Measurements from ENCODE around the gene FAM200A. TPM values are rescaled to one million over a fixed set of nuclear protein-coding genes. Genes with fewer than 3 reads are reported as not detected.

Gene FAM200A
- total and polyA plus RNA-seq, 2 of the 13 experiments (the other 11 are each of a cell fraction or from before 2014, with no cell fraction given): 4.7 to 6.3 TPM

DNA sequence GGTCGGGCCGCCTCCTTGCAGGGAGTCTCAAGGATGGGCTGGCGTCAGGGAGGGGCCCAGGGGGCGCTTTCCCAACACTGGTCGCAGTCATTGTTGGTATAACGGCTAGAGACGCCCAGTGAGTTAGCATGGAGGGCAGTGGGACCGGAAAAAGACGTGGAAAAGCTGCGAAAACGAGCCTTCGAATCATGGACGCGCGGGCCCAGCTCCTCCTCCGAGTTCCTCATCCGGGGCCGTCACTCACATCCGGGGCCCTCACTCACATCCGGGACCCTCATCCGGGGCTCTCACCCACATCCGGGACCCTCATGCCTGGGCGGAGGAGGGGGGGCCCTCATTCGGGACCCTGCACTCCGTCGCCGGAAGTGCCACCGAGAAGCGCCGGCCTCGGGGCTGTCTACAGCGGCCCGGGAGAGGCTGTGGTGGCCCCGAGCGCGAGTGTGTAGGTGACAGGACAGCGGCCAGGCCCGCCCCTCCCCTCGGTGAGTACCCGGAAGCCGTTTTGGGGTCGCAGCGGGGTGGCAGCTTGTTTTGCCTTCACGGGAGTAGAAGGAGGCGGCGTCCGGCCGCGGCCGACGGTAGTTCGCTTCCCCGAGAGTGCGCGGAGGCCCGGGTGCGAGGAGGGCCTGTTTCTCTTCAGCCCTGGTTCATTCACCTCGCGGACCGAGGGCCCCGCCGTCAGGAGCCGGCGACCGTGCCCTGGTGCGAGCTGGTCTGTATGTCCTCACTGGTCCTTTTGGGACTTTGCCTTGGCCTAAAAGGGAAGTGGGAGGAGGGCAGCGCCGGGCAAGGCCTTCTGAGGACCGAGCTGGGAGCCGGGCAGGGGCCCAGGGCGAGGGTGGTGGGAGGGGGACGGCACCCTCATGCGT lies 6.6 kb upstream of the FAM200A start, which contains the start of gene ZNF655 (continued):
- TF ChIP-seq, protein P1, sequence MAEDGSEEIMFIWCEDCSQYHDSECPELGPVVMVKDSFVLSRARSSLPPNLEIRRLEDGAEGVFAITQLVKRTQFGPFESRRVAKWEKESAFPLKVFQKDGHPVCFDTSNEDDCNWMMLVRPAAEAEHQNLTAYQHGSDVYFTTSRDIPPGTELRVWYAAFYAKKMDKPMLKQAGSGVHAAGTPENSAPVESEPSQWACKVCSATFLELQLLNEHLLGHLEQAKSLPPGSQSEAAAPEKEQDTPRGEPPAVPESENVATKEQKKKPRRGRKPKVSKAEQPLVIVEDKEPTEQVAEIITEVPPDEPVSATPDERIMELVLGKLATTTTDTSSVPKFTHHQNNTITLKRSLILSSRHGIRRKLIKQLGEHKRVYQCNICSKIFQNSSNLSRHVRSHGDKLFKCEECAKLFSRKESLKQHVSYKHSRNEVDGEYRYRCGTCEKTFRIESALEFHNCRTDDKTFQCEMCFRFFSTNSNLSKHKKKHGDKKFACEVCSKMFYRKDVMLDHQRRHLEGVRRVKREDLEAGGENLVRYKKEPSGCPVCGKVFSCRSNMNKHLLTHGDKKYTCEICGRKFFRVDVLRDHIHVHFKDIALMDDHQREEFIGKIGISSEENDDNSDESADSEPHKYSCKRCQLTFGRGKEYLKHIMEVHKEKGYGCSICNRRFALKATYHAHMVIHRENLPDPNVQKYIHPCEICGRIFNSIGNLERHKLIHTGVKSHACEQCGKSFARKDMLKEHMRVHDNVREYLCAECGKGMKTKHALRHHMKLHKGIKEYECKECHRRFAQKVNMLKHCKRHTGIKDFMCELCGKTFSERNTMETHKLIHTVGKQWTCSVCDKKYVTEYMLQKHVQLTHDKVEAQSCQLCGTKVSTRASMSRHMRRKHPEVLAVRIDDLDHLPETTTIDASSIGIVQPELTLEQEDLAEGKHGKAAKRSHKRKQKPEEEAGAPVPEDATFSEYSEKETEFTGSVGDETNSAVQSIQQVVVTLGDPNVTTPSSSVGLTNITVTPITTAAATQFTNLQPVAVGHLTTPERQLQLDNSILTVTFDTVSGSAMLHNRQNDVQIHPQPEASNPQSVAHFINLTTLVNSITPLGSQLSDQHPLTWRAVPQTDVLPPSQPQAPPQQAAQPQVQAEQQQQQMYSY (CRISPR knock-in tag; IDR thresholded peaks at IDR 0.05): no peak
- TF ChIP-seq SP5 (CRISPR knock-in tag; IDR thresholded peaks at IDR 0.05; ENCODE audit: borderline replicate concordance, low read depth) (no peak), KMT2B (CRISPR knock-in tag; IDR thresholded peaks at IDR 0.05) (peak; percentile 87), TRIM24 (CRISPR knock-in tag; IDR thresholded peaks at IDR 0.05) (no peak), HDAC2 (CRISPR knock-in tag; IDR thresholded peaks at IDR 0.05) (no peak; the same call in 1 of the 2 replicates), ZBTB1 (CRISPR knock-in tag; IDR thresholded peaks at IDR 0.05; ENCODE audit: borderline replicate concordance) (no peak), TCF12 (IDR thresholded peaks at IDR 0.05) (no peak), TCF12 (CRISPR knock-in tag; IDR thresholded peaks at IDR 0.05) (0 out of 2 replicates have a peak, but pooled peaks have one; percentile 16), NFRKB (IDR thresholded peaks at IDR 0.05) (no peak), MTF1 (CRISPR knock-in tag; IDR thresholded peaks at IDR 0.05) (no peak), SIX4 (CRISPR knock-in tag; IDR thresholded peaks at IDR 0.05) (no peak), ZNF570 (CRISPR knock-in tag; IDR thresholded peaks at IDR 0.05; ENCODE audit: borderline replicate concordance) (no peak), JARID2 (CRISPR knock-in tag; IDR thresholded peaks at IDR 0.05; ENCODE audit: insufficient replicate concordance) (no peak)
- TF ChIP-seq, protein P2, sequence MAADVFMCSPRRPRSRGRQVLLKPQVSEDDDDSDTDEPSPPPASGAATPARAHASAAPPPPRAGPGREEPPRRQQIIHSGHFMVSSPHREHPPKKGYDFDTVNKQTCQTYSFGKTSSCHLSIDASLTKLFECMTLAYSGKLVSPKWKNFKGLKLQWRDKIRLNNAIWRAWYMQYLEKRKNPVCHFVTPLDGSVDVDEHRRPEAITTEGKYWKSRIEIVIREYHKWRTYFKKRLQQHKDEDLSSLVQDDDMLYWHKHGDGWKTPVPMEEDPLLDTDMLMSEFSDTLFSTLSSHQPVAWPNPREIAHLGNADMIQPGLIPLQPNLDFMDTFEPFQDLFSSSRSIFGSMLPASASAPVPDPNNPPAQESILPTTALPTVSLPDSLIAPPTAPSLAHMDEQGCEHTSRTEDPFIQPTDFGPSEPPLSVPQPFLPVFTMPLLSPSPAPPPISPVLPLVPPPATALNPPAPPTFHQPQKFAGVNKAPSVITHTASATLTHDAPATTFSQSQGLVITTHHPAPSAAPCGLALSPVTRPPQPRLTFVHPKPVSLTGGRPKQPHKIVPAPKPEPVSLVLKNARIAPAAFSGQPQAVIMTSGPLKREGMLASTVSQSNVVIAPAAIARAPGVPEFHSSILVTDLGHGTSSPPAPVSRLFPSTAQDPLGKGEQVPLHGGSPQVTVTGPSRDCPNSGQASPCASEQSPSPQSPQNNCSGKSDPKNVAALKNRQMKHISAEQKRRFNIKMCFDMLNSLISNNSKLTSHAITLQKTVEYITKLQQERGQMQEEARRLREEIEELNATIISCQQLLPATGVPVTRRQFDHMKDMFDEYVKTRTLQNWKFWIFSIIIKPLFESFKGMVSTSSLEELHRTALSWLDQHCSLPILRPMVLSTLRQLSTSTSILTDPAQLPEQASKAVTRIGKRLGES (CRISPR knock-in tag; IDR thresholded peaks at IDR 0.05; ENCODE audit: borderline replicate concordance): no peak
- TF ChIP-seq, protein P3, sequence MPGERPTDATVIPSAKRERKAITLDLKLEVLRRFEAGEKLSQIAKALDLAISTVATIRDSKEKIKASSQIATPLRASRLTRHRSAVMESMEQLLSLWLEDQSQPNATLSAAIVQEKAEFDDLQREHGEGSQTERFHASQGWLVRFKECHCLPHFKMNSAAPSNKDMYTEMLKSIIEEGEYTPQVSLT (CRISPR knock-in tag; IDR thresholded peaks at IDR 0.05; ENCODE audit: borderline replicate concordance, low read depth): no peak
- TF ChIP-seq, protein P4, sequence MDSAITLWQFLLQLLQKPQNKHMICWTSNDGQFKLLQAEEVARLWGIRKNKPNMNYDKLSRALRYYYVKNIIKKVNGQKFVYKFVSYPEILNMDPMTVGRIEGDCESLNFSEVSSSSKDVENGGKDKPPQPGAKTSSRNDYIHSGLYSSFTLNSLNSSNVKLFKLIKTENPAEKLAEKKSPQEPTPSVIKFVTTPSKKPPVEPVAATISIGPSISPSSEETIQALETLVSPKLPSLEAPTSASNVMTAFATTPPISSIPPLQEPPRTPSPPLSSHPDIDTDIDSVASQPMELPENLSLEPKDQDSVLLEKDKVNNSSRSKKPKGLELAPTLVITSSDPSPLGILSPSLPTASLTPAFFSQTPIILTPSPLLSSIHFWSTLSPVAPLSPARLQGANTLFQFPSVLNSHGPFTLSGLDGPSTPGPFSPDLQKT (CRISPR knock-in tag; IDR thresholded peaks at IDR 0.05; ENCODE audit: borderline replicate concordance): no peak
- TF ChIP-seq, protein P5, sequence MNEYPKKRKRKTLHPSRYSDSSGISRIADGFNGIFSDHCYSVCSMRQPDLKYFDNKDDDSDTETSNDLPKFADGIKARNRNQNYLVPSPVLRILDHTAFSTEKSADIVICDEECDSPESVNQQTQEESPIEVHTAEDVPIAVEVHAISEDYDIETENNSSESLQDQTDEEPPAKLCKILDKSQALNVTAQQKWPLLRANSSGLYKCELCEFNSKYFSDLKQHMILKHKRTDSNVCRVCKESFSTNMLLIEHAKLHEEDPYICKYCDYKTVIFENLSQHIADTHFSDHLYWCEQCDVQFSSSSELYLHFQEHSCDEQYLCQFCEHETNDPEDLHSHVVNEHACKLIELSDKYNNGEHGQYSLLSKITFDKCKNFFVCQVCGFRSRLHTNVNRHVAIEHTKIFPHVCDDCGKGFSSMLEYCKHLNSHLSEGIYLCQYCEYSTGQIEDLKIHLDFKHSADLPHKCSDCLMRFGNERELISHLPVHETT (CRISPR knock-in tag; conservative IDR thresholded peaks at IDR 0.05): peak; percentile 94
- TF ChIP-seq, protein P6, sequence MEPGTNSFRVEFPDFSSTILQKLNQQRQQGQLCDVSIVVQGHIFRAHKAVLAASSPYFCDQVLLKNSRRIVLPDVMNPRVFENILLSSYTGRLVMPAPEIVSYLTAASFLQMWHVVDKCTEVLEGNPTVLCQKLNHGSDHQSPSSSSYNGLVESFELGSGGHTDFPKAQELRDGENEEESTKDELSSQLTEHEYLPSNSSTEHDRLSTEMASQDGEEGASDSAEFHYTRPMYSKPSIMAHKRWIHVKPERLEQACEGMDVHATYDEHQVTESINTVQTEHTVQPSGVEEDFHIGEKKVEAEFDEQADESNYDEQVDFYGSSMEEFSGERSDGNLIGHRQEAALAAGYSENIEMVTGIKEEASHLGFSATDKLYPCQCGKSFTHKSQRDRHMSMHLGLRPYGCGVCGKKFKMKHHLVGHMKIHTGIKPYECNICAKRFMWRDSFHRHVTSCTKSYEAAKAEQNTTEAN (CRISPR knock-in tag; conservative IDR thresholded peaks at IDR 0.05): peak; percentile 51

Data from HepG2 (cell line).